Esophagus squamous epithelium (tissue), 5 donors: ENCODE results near the gene ANAPC16. TPM values are rescaled to one million over a fixed set of nuclear protein-coding genes. Genes with fewer than 3 reads are reported as not detected.

ENCODE experiments used
- DNase-seq: peaks from one replicate; lab custom pipeline; 2025; lab: John Stamatoyannopoulos, UW
- H3K27ac ChIP-seq, 4 donors: fragments of 200-600 bp; sonication (generic); one replicate each; pipeline ENCODE4 v1.5.1; 2016 to 2019; ENCODE audit warnings: mild to moderate bottlenecking in 1 of 4
- H3K27me3 ChIP-seq, 4 donors: fragments of 200-600 bp; sonication (generic); 1 replicate in 3 of 4; 2 replicates in 1 of 4; pipeline versions ENCODE4 v1.5.1 to v1.6.0; 2017 to 2021; ENCODE audit warnings: antibody characterized with exemption in 1 of 4
- H3K36me3 ChIP-seq, 3 donors: fragments of 200-600 bp; sonication (generic); one replicate each; pipeline ENCODE4 v1.5.1; 2016 to 2019
- H3K4me1 ChIP-seq, 3 donors: fragments of 200-600 bp; sonication (generic); one replicate each; pipeline ENCODE4 v1.5.1; 2017 to 2019
- H3K4me3 ChIP-seq, 4 donors: fragments of 200-600 bp; sonication (generic); 1 replicate in 3 of 4; 2 replicates in 1 of 4; pipeline ENCODE4 v1.5.1; 2016 to 2019; ENCODE audit warnings: mild to moderate bottlenecking in 2 of 4, moderate library complexity in 1 of 4
- H3K9me3 ChIP-seq, 3 donors: fragments of 200-600 bp; sonication (generic); one replicate each; pipeline ENCODE4 v1.5.1; 2016 to 2019
- CTCF ChIP-seq, 6 experiments: fragments of 450-650 bp in 4 of 6; fragments of 200-600 bp in 2 of 6; sonication (generic) in 2 of 6; IDR thresholded peaks; one replicate each; pipeline ENCODE4 v1.5.1; 2016 to 2019; ENCODE audit warnings: antibody characterized with exemption in 6 of 6, mild to moderate bottlenecking in 4 of 6, moderate library complexity in 4 of 6
- POLR2A ChIP-seq, 4 donors: fragments of 450-650 bp; IDR thresholded peaks; one replicate each; pipeline ENCODE4 v1.6.1; 2017; ENCODE audit warnings: antibody characterized with exemption in 4 of 4, mild to moderate bottlenecking in 4 of 4, moderate library complexity in 3 of 4
- WGBS, 2 donors: methylation state at CpG; one replicate each; pipeline ENCODE4 v1.1.5; 2018; 5-methylcytosine and 5-hydroxymethylcytosine counted together
- intact Hi-C: fragments of 100-400 bp; cut with DNase I; formaldehyde crosslinking; loops from one replicate; pipeline ENCODE4 v1.15.0; 2022
- total RNA-seq, 4 donors: library from RNA; depleted of rRNA; stranded (reverse); fragments of >200 nt; gene quantifications; one replicate each; pipeline ENCODE4 v1.1.0, GENCODE V29; 2016
- donor health status: DM: yes; HTN: yes; CAD: no.

ANAPC16 gene
- total RNA-seq, 4 donors from 2014 or later = 34.2 to 104 (median 58.1) TPM

GRCh38 chr10:72270607-72271281, 54.9 kb downstream of the ANAPC16 start:
- H3K4me1 ChIP-seq = peaks cover 11 to 29% (median 13%) of the 10 kb centered on the region in 3 donors
- no peak for DNase-seq
- intact Hi-C loops = no loop called here
- H3K36me3 ChIP-seq = peaks cover 0 to 19% (median 16%) of the 10 kb centered on the region in 3 donors
- H3K9me3 ChIP-seq = no peaks in the 10 kb centered on the region
- H3K27me3 ChIP-seq = no peaks in the 10 kb centered on the region
- no peak for TF ChIP-seq CTCF (IDR thresholded peaks at IDR 0.05)
- no peak for TF ChIP-seq POLR2A (IDR thresholded peaks at IDR 0.05)
- H3K27ac ChIP-seq = peak overlapping the region in 3 of 4 donors; percentile 13 to 99 (median 97)
- H3K4me3 ChIP-seq = no peak overlapping the region
- 77 to 82% methylated on average over 4 to 5 of the region's 5 CpGs for WGBS, 2 donors

- intact Hi-C loops = no loop called here
- no peaks in the 10 kb centered on the region for H3K27me3 ChIP-seq
- TF ChIP-seq POLR2A (IDR thresholded peaks at IDR 0.05) (peak in 1 of 4 donors; percentile 42), CTCF (IDR thresholded peaks at IDR 0.05) (no peak)
- peak; percentile 57 for DNase-seq
- peaks cover 15 to 47% (median 24%) of the 10 kb centered on the region in 3 donors for H3K4me1 ChIP-seq
- no peaks in the 10 kb centered on the region for H3K9me3 ChIP-seq
- peak overlapping the region; percentile 84 to 98 (median 88) for H3K4me3 ChIP-seq
- H3K36me3 ChIP-seq = peaks cover 0 to 23% (median 20%) of the 10 kb centered on the region in 3 donors
- peak overlapping the region; percentile 96 to 100 (median 98) for H3K27ac ChIP-seq
- 10 to 15% methylated on average over 5 to 6 of the region's 28 CpGs for WGBS, 2 donors
Measured at GRCh38 chr10:72272689-72273409, 57.0 kb downstream of the ANAPC16 start.

- peak in 4 of 6 experiments; percentile 2 to 36 (median 24) for TF ChIP-seq CTCF (IDR thresholded peaks at IDR 0.05)
- peak in 3 of 4 donors; percentile 100 for TF ChIP-seq POLR2A (IDR thresholded peaks at IDR 0.05)
- H3K27ac ChIP-seq = peak within 1 kb of the TSS; percentile 96 to 100 (median 98)
- peaks cover 0 to 23% (median 20%) of the 10 kb centered on the region in 3 donors for H3K36me3 ChIP-seq
- peak; percentile 96 for DNase-seq
- 0 to 1% methylated on average over 19 to 25 of the region's 67 CpGs for WGBS, 2 donors
- no peaks in the 10 kb centered on the region for H3K27me3 ChIP-seq
- peak within 1 kb of the TSS; percentile 84 to 98 (median 88) for H3K4me3 ChIP-seq
- intact Hi-C loops = no loop called here
- peaks cover 15 to 47% (median 24%) of the 10 kb centered on the region in 3 donors for H3K4me1 ChIP-seq
- no peaks in the 10 kb centered on the region for H3K9me3 ChIP-seq
Measured at GRCh38 chr10:72273410-72274212, 57.8 kb downstream of the ANAPC16 start, which contains the start of gene DDIT4. Gene DDIT4 (plus strand): TSS chr10:72273924. CDS start chr10:72274217, 293 bp downstream.

- peaks cover 0 to 23% (median 20%) of the 10 kb centered on the region in 3 donors for H3K36me3 ChIP-seq
- H3K4me1 ChIP-seq = peaks cover 15 to 47% (median 24%) of the 10 kb centered on the region in 3 donors
- no peaks in the 10 kb centered on the region for H3K9me3 ChIP-seq
- 0% methylated on average over 3 to 13 of the region's 40 CpGs for WGBS, 2 donors
- no peaks in the 10 kb centered on the region for H3K27me3 ChIP-seq
- no peak for DNase-seq
- peak overlapping the region; percentile 96 to 100 (median 98) for H3K27ac ChIP-seq
- intact Hi-C loops = no loop called here
- peak overlapping the region; percentile 84 to 98 (median 88) for H3K4me3 ChIP-seq
- TF ChIP-seq CTCF (IDR thresholded peaks at IDR 0.05) (no peak), POLR2A (IDR thresholded peaks at IDR 0.05) (no peak)
Measured at GRCh38 chr10:72274213-72274729, 58.5 kb downstream of the ANAPC16 start.
